ENCODE measurements around the gene WDR27.

DNA sequence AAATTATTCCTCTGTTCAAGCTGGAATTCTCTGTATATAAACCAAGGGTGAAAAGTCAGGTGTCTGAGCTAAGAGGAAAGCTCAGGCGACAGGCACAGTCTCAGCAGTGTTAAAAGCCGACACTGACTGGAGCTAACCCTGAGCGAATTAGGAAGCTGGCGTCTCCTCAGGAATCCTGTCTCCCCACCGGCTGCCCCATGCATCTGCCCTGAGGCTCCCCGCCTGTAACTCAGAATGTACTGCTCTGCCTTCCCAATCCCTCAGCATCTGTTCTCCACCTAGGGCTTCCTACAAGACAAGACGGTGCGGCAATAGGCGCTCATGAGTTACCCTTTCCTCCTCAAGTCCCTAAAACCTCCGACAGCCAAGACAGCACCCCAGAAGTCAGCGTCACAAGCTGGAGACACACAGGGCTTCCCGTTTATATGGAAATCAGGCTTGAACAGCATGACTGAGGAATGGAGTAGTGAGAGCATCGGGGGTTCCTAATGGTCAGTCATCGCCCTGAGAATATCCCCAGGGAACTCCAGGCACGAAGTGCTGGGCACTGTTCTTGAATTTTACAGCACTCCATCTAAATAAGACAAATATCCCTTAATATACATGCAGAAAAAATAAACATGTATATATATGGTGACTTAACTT lies 33.5 kb downstream of the WDR27 start:
- TF ChIP-seq, protein P1, sequence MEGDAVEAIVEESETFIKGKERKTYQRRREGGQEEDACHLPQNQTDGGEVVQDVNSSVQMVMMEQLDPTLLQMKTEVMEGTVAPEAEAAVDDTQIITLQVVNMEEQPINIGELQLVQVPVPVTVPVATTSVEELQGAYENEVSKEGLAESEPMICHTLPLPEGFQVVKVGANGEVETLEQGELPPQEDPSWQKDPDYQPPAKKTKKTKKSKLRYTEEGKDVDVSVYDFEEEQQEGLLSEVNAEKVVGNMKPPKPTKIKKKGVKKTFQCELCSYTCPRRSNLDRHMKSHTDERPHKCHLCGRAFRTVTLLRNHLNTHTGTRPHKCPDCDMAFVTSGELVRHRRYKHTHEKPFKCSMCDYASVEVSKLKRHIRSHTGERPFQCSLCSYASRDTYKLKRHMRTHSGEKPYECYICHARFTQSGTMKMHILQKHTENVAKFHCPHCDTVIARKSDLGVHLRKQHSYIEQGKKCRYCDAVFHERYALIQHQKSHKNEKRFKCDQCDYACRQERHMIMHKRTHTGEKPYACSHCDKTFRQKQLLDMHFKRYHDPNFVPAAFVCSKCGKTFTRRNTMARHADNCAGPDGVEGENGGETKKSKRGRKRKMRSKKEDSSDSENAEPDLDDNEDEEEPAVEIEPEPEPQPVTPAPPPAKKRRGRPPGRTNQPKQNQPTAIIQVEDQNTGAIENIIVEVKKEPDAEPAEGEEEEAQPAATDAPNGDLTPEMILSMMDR (IDR thresholded peaks at IDR 0.05), result no peak
- no peak for TF ChIP-seq POLR2A (IDR thresholded peaks at IDR 0.05)

Data from heart left ventricle (tissue), 13 donors.